HCT116 (cell line): ENCODE results near the gene DOC2A. TPM values are rescaled to one million over a fixed set of nuclear protein-coding genes. Genes with fewer than 3 reads are reported as not detected.

ENCODE experiments used
- ATAC-seq: fragments of 200-7000 bp; cut with Tn5 transposase; 2 replicates; pipeline ENCODE4 v1.9.1; 2020; ENCODE audit warnings: mild to moderate bottlenecking, moderate library complexity
- BruUV-seq: library from RNA; stranded (reverse); fragments of 400-500 nt; replicated peaks from 2 replicates; lab custom pipeline; 2021; lab: Mats Ljungman, UMichigan
- CTCF ChIA-PET: fragments of 300-600 bp; sonication (Branson Sonifier 250); formaldehyde crosslinking; loops from one replicate; lab custom pipeline; 2021; ENCODE audit warnings: antibody characterized with exemption; lab: Charles Lee
- POLR2A ChIA-PET: fragments of 300-600, 350-600 bp; sonication (Branson Sonifier 250); formaldehyde crosslinking; loops from one replicate; lab custom pipeline; 2021; ENCODE audit warnings: antibody characterized with exemption; lab: Charles Lee
- RAD21 ChIA-PET, 2 experiments: fragments of 300-600 bp; sonication (Branson Sonifier 250); formaldehyde crosslinking; loops; one replicate each; lab custom pipeline; 2023; ENCODE audit warnings: low total read pairs in 2 of 2; ENCODE audit not compliant: uncharacterized antibody in 2 of 2, unreplicated experiment in 2 of 2, low non-redundant PET in 1 of 2; lab: Charles Lee
- DNase-seq: peaks from one replicate; pipeline ENCODE4 v3.0.0-alpha.2; 2010; ENCODE audit warnings: low read depth, low spot score
- H2AFZ ChIP-seq: fragments of 200-600 bp; shearing (Covaris generic), sonication (generic); 2 replicates; pipeline ENCODE4 v1.6.1; 2017; ENCODE audit warnings: low read depth, mixed run types, mixed read lengths, antibody characterized with exemption, low read length; ENCODE audit not compliant: poor library complexity, severe bottlenecking
- H3K27ac ChIP-seq: 2 replicates; pipeline ENCODE4 v1.5.1; 2012; ENCODE audit warnings: low read depth, low read length
- H3K27me3 ChIP-seq: fragments of 200-600 bp; sonication (generic); 2 replicates; pipeline ENCODE4 v1.6.1; 2016; ENCODE audit warnings: mixed run types, low read length, mixed read lengths; ENCODE audit not compliant: insufficient read depth
- H3K36me3 ChIP-seq, 2 experiments: fragments of 200-500 bp in 1 of 2; fragments of 200-600 bp in 1 of 2; sonication (Bioruptor generic) in 1 of 2; sonication (generic) in 1 of 2; 2 replicates each; pipeline versions ENCODE4 v1.5.1 to v1.6.1; 2014 to 2016; ENCODE audit warnings: low read length in 2 of 2, inconsistent platforms in 1 of 2, mixed read lengths in 1 of 2, mixed run types in 1 of 2; ENCODE audit not compliant: insufficient read depth in 2 of 2, control insufficient read depth in 1 of 2
- H3K4me1 ChIP-seq, 2 experiments: fragments of 200-600 bp in 1 of 2; sonication (generic) in 1 of 2; 2 replicates each; pipeline versions ENCODE4 v1.5.1 to v1.6.1; 2012 to 2017; ENCODE audit warnings: low read length in 2 of 2, inconsistent platforms in 1 of 2, mild to moderate bottlenecking in 1 of 2, mixed read lengths in 1 of 2, mixed run types in 1 of 2, moderate library complexity in 1 of 2; ENCODE audit not compliant: insufficient read depth in 2 of 2, control insufficient read depth in 1 of 2
- H3K4me2 ChIP-seq: fragments of 200-600 bp; sonication (generic); 2 replicates; pipeline ENCODE4 v1.6.1; 2017; ENCODE audit warnings: mixed run types, low read length, mixed read lengths
- H3K4me3 ChIP-seq, 2 experiments: fragments of 200-600 bp in 1 of 2; sonication (generic) in 1 of 2; replicated peaks in 1 of 2; 2 replicates each; pipeline ENCODE4 v1.5.1; 2011 to 2016; ENCODE audit warnings: low read length in 2 of 2, control low read depth in 1 of 2, low read depth in 1 of 2, mild to moderate bottlenecking in 1 of 2, mixed read lengths in 1 of 2, mixed run types in 1 of 2
- H3K79me2 ChIP-seq: fragments of 200-600 bp; sonication (generic); 2 replicates; pipeline ENCODE4 v1.6.1; 2017; ENCODE audit warnings: mild to moderate bottlenecking, mixed run types, low read length, moderate library complexity, mixed read lengths; ENCODE audit not compliant: insufficient read depth
- H3K9ac ChIP-seq: fragments of 200-600 bp; sonication (generic); 2 replicates; pipeline ENCODE4 v1.6.1; 2016; ENCODE audit warnings: low read length, mixed read lengths
- H3K9me2 ChIP-seq: fragments of 200-600 bp; sonication (generic), shearing (Covaris generic); 2 replicates; pipeline ENCODE4 v1.6.1; 2017; ENCODE audit warnings: mixed run types, mild to moderate bottlenecking, moderate library complexity; ENCODE audit not compliant: insufficient read depth
- H3K9me3 ChIP-seq, 2 experiments: fragments of 200-500 bp in 1 of 2; fragments of 200-600 bp in 1 of 2; sonication (Bioruptor generic) in 1 of 2; sonication (generic) in 1 of 2; 2 replicates each; pipeline ENCODE4 v1.6.1; 2014 to 2017; ENCODE audit warnings: low read length in 2 of 2, mixed read lengths in 2 of 2, inconsistent platforms in 1 of 2, low read depth in 1 of 2, mild to moderate bottlenecking in 1 of 2, mixed run types in 1 of 2, moderate library complexity in 1 of 2; ENCODE audit not compliant: control insufficient read depth in 1 of 2, insufficient read depth in 1 of 2
- H4K20me1 ChIP-seq: fragments of 200-600 bp; sonication (generic), shearing (Covaris generic); 2 replicates; pipeline ENCODE4 v1.6.1; 2017; ENCODE audit warnings: mixed run types, mild to moderate bottlenecking, moderate library complexity; ENCODE audit not compliant: insufficient read depth
- ATF3 ChIP-seq: IDR thresholded peaks from 2 replicates; pipeline ENCODE4 v1.6.1; 2012
- CBX3 ChIP-seq: IDR thresholded peaks from 2 replicates; pipeline ENCODE4 v1.6.1; 2012; ENCODE audit warnings: low read depth
- CEBPB ChIP-seq: IDR thresholded peaks from 2 replicates; pipeline ENCODE4 v1.6.1; 2012; ENCODE audit warnings: low read depth
- CTCF ChIP-seq, 3 experiments: fragments of 200-600 bp in 1 of 3; sonication (generic) in 1 of 3; IDR thresholded peaks in 2 of 3; conservative IDR thresholded peaks in 1 of 3; 2 replicates each; pipeline ENCODE4 v1.5.1; 2012 to 2017; ENCODE audit warnings: low read depth in 2 of 3, low read length in 2 of 3, antibody characterized with exemption in 1 of 3, borderline replicate concordance in 1 of 3, control low read depth in 1 of 3, mild to moderate bottlenecking in 1 of 3, mixed read lengths in 1 of 3, mixed run types in 1 of 3, moderate library complexity in 1 of 3; ENCODE audit not compliant: insufficient read depth in 1 of 3
- EZH2phosphoT487 ChIP-seq: fragments of 200-600 bp; IDR thresholded peaks from 2 replicates; pipeline ENCODE4 v1.6.1; 2018; ENCODE audit warnings: antibody characterized with exemption, borderline replicate concordance
- FOSL1 ChIP-seq: IDR thresholded peaks from 2 replicates; pipeline ENCODE4 v1.6.1; 2012; ENCODE audit warnings: low read depth
- JUND ChIP-seq: IDR thresholded peaks from 2 replicates; pipeline ENCODE4 v1.6.1; 2012
- MAX ChIP-seq: IDR thresholded peaks from 2 replicates; pipeline ENCODE4 v1.6.1; 2012
- POLR2A ChIP-seq: IDR thresholded peaks from 2 replicates; pipeline ENCODE4 v1.7.0; 2011; ENCODE audit warnings: borderline replicate concordance; ENCODE audit not compliant: insufficient read depth, insufficient read length; ENCODE audit errors: extremely low read depth
- POLR2AphosphoS5 ChIP-seq: IDR thresholded peaks from 2 replicates; pipeline ENCODE4 v1.6.1; 2011; ENCODE audit warnings: mild to moderate bottlenecking, low read depth, low read length, moderate library complexity
- RAD21 ChIP-seq: IDR thresholded peaks from 2 replicates; pipeline ENCODE4 v1.6.1; 2012; ENCODE audit warnings: low read depth, mild to moderate bottlenecking
- REST ChIP-seq: IDR thresholded peaks from 2 replicates; pipeline ENCODE4 v1.6.1; 2012; ENCODE audit warnings: low read depth
- SP1 ChIP-seq: IDR thresholded peaks from 2 replicates; pipeline ENCODE4 v1.6.1; 2012; ENCODE audit warnings: low read depth
- SRF ChIP-seq: IDR thresholded peaks from 2 replicates; pipeline ENCODE4 v1.6.1; 2012; ENCODE audit warnings: low read depth
- TCF7L2 ChIP-seq: IDR thresholded peaks from 2 replicates; pipeline ENCODE4 v1.7.0; 2011; ENCODE audit warnings: borderline replicate concordance, inconsistent platforms; ENCODE audit not compliant: insufficient read depth, insufficient read length; ENCODE audit errors: extremely low read depth
- YY1 ChIP-seq: IDR thresholded peaks from 2 replicates; pipeline ENCODE4 v1.6.1; 2011; ENCODE audit warnings: low read length, low read depth, moderate library complexity, mild to moderate bottlenecking; ENCODE audit not compliant: insufficient replicate concordance; ENCODE audit errors: extremely low read depth
- ZBTB33 ChIP-seq: IDR thresholded peaks from 2 replicates; pipeline ENCODE4 v1.6.1; 2011; ENCODE audit warnings: mild to moderate bottlenecking, low read length, moderate library complexity; ENCODE audit not compliant: insufficient replicate concordance; ENCODE audit errors: extremely low read depth
- ZFX ChIP-seq: fragments of 450-650 bp; IDR thresholded peaks from 2 replicates; pipeline ENCODE4 v1.6.1; 2017
- intact Hi-C: fragments of 100-400 bp; cut with micrococcal nuclease; formaldehyde crosslinking; loops from 2 replicates; pipeline ENCODE4 v1.10.0; 2022
- total RNA-seq: library from RNA; stranded (reverse); gene quantifications from one replicate; pipeline ENCODE4 v1.2.1, GENCODE V29; 2021; ENCODE audit not compliant: unreplicated experiment

The DOC2A gene
- total RNA-seq, 1 experiment from 2014 or later: 17.3 TPM

- no TSS peak for BruUV-seq
- Histone ChIP-seq H3K9me2 (no peaks in the 10 kb centered on the region), H2AFZ (no peak overlapping the region), H3K36me3 (no peaks in the 10 kb centered on the region), H3K4me1 (peaks cover 0 to 18% of the 10 kb centered on the region in 2 experiments; a peak in 3 of 4 replicates), H3K9me3 (no peaks in the 10 kb centered on the region), H3K27ac (no peak overlapping the region), H3K27me3 (no peaks in the 10 kb centered on the region), H3K79me2 (no peaks in the 10 kb centered on the region), H3K4me2 (no peak overlapping the region), H3K9ac (no peak overlapping the region), H4K20me1 (no peaks in the 10 kb centered on the region), H3K4me3 (no peak overlapping the region)
- no peak for ATAC-seq
- intact Hi-C loops: no loop called here
- ChIA-PET POLR2A (interaction anchor here (1.4 kb wide), 1 partner anchor 156 kb away, joined by 3 read pairs; the partner anchor contains the start of gene CDIPT), RAD21 (no interaction called here), CTCF (interaction anchor here (1.6 to 2.6 kb wide), 2 partner anchors 14 to 170 kb away, joined by 3 to 8 read pairs; no protein-coding TSS in a partner anchor)
- DNase-seq: no peak
- TF ChIP-seq ATF3 (no peak), CTCF (IDR thresholded peaks at IDR 0.05 in 2 of 3, conservative IDR thresholded peaks at IDR 0.05 in 1 of 3; ENCODE audit: borderline replicate concordance in 1 of 3, insufficient read depth in 1 of 3, low read depth in 2 of 3, low read length in 2 of 3) (no peak), SP1 (no peak), EZH2phosphoT487 (no peak), ZFX (no peak), POLR2A (no peak), CBX3 (no peak), MAX (no peak), CEBPB (no peak), TCF7L2 (no peak), YY1 (no peak), RAD21 (no peak), POLR2AphosphoS5 (no peak), JUND (no peak), SRF (no peak), REST (no peak), FOSL1 (no peak), ZBTB33 (no peak)
These were observed 7.9 kb upstream of the DOC2A start for GRCh38 chr16:30018731-30019158.
